Activated B cell treated with CpG ODN at 0.5 μM for 24 hours (primary cell): ENCODE data around the gene IRF8. TPM values are rescaled to one million over a fixed set of nuclear protein-coding genes. Genes with fewer than 3 reads are reported as not detected.
A peak's percentile ranks its signal among the peaks of the same experiment; 100 is the strongest.

Source experiments
- ATAC-seq: fragments of 200-7000 bp; cut with Tn5 transposase; one replicate; pipeline ENCODE4 v1.10.0; 2021; ENCODE audit warnings: low read depth, mild to moderate bottlenecking, moderate library complexity
- CTCF ChIA-PET: fragments of 350-600 bp; sonication (Branson Sonifier 250); formaldehyde crosslinking; loops from one replicate; lab custom pipeline; 2021; ENCODE audit warnings: antibody characterized with exemption; lab: Charles Lee
- POLR2A ChIA-PET: fragments of 350-600 bp; sonication (Branson Sonifier 250); formaldehyde crosslinking; loops from one replicate; lab custom pipeline; 2021; ENCODE audit warnings: antibody characterized with exemption; lab: Charles Lee
- DNase-seq: peaks from one replicate; pipeline ENCODE4 v3.0.0; 2022
- H3K27ac Mint-ChIP-seq: one replicate; pipeline ENCODE4 v1.8.0; 2020; ENCODE audit warnings: mixed read lengths
- H3K27me3 Mint-ChIP-seq: one replicate; pipeline ENCODE4 v1.8.0; 2021; ENCODE audit warnings: mixed read lengths
- H3K36me3 Mint-ChIP-seq: one replicate; pipeline ENCODE4 v1.8.0; 2021; ENCODE audit warnings: low read depth, mixed read lengths
- H3K4me1 Mint-ChIP-seq: one replicate; pipeline ENCODE4 v1.8.0; 2021; ENCODE audit warnings: mixed read lengths
- H3K4me3 Mint-ChIP-seq: one replicate; pipeline ENCODE4 v1.8.0; 2020; ENCODE audit warnings: mild to moderate bottlenecking, mixed read lengths
- H3K9me3 Mint-ChIP-seq: one replicate; pipeline ENCODE4 v1.8.0; 2020; ENCODE audit warnings: mixed read lengths
- CTCF ChIP-seq: fragments of 200-600 bp; IDR thresholded peaks from one replicate; pipeline ENCODE4 v1.8.0; 2022; ENCODE audit warnings: antibody characterized with exemption, mild to moderate bottlenecking
- intact Hi-C: fragments of 100-400 bp; cut with micrococcal nuclease; formaldehyde crosslinking; loops from one replicate; pipeline ENCODE4 v1.15.1; 2024
- total RNA-seq: library from RNA; stranded (reverse); gene quantifications from 2 replicates; pipeline ENCODE4 v1.2.3, GENCODE V29; 2022

The IRF8 gene
- total RNA-seq, 1 donor from 2014 or later, result 248 TPM

GRCh38 chr16:85968041-85968920, 69.3 kb downstream of the IRF8 start:
- ChIA-PET POLR2A (interaction anchor here (1.1 to 2.1 kb wide), 3 partner anchors 13 to 55 kb away, joined by 3 to 5 read pairs (median 4); no protein-coding TSS in a partner anchor), CTCF (interaction anchor here (1.4 kb wide), 1 partner anchor 18 kb away, joined by 4 read pairs; no protein-coding TSS in a partner anchor)
- no peak for ATAC-seq
- no peak for TF ChIP-seq CTCF
- Mint-ChIP-seq H3K4me1 (peaks cover 67% of the 10 kb centered on the region), H3K36me3 (no peaks in the 10 kb centered on the region), H3K27ac (peak overlapping the region; percentile 57), H3K4me3 (no peak overlapping the region), H3K27me3 (no peaks in the 10 kb centered on the region), H3K9me3 (no peaks in the 10 kb centered on the region)
- intact Hi-C loops, result loop anchor here (5.0 kb wide), 1 partner anchor 51 kb away; no protein-coding TSS in a partner anchor
- no peak for DNase-seq

- DNase-seq, result no peak
- Mint-ChIP-seq H3K27me3 (no peaks in the 10 kb centered on the region), H3K4me1 (peaks cover 60% of the 10 kb centered on the region), H3K9me3 (no peaks in the 10 kb centered on the region), H3K4me3 (no peak overlapping the region), H3K27ac (peak overlapping the region; percentile 0), H3K36me3 (no peaks in the 10 kb centered on the region)
- CTCF ChIA-PET, result no interaction called here
- POLR2A ChIA-PET, result interaction anchor here (1.1 to 2.1 kb wide), 2 partner anchors 14 to 25 kb away, joined by 4 to 5 read pairs; no protein-coding TSS in a partner anchor
- no peak for ATAC-seq
- intact Hi-C loops, result loop anchor here (5.0 kb wide), 1 partner anchor 52 kb away; no protein-coding TSS in a partner anchor
- no peak for TF ChIP-seq CTCF
Measured at GRCh38 chr16:85969159-85969558, 70.2 kb downstream of the IRF8 start.

- intact Hi-C loops, result loop anchor here (5.0 kb wide), 1 partner anchor 52 kb away; no protein-coding TSS in a partner anchor
- no peak for DNase-seq
- Mint-ChIP-seq H3K27ac (no peak overlapping the region), H3K9me3 (no peaks in the 10 kb centered on the region), H3K27me3 (no peaks in the 10 kb centered on the region), H3K4me1 (peaks cover 56% of the 10 kb centered on the region), H3K36me3 (no peaks in the 10 kb centered on the region), H3K4me3 (peak overlapping the region; percentile 44)
- ChIA-PET POLR2A (interaction anchor here (1.1 to 2.1 kb wide), 2 partner anchors 14 to 25 kb away, joined by 4 to 5 read pairs; no protein-coding TSS in a partner anchor), CTCF (no interaction called here)
- no peak for ATAC-seq
- no peak for TF ChIP-seq CTCF
Measured at GRCh38 chr16:85969591-85969990, 70.6 kb downstream of the IRF8 start.

- DNase-seq (no peak), ATAC-seq (no peak)
- TF ChIP-seq CTCF, result no peak
- POLR2A ChIA-PET, result interaction anchor here (2.1 kb wide), 1 partner anchor 15 kb away, joined by 5 read pairs; no protein-coding TSS in a partner anchor
- peaks cover 51% of the 10 kb centered on the region for H3K4me1 Mint-ChIP-seq
- H3K27ac Mint-ChIP-seq, result no peak overlapping the region
- no peaks in the 10 kb centered on the region for H3K9me3 Mint-ChIP-seq
- CTCF ChIA-PET, result no interaction called here
- no peaks in the 10 kb centered on the region for H3K27me3 Mint-ChIP-seq
- intact Hi-C loops, result no loop called here
- no peak overlapping the region for H3K4me3 Mint-ChIP-seq
- no peaks in the 10 kb centered on the region for H3K36me3 Mint-ChIP-seq
Measured at GRCh38 chr16:85970016-85970733, 71.2 kb downstream of the IRF8 start.
